CD14-positive monocyte (primary cell): ENCODE measurements around the gene EZH1. TPM values are rescaled to one million over a fixed set of nuclear protein-coding genes. Genes with fewer than 3 reads are reported as not detected.

Experiments
- DNase-seq, 3 donors: peaks; one replicate each; pipeline ENCODE4 v3.0.0-alpha.2; 2011 to 2022
- H2AFZ ChIP-seq: 2 replicates; pipeline ENCODE4 v1.6.0; 2012; ENCODE audit warnings: mild to moderate bottlenecking, low read depth, low read length, inconsistent platforms; ENCODE audit not compliant: insufficient read depth, poor library complexity, severe bottlenecking
- H3K27ac ChIP-seq, 2 donors: 1 replicate in 1 of 2; 2 replicates in 1 of 2; pipeline ENCODE4 v1.5.1; 2012 to 2013; ENCODE audit warnings: low read length in 2 of 2, control low read depth in 1 of 2, inconsistent platforms in 1 of 2, low read depth in 1 of 2, mild to moderate bottlenecking in 1 of 2
- H3K27me3 ChIP-seq, 2 donors: one replicate each; pipeline versions ENCODE4 v1.6.0 to v1.6.1; 2011 to 2013; ENCODE audit warnings: low read length in 2 of 2; ENCODE audit not compliant: control insufficient read depth in 2 of 2, insufficient read depth in 2 of 2
- H3K36me3 ChIP-seq, 2 donors: replicated peaks in 1 of 2; 1 replicate in 1 of 2; 2 replicates in 1 of 2; pipeline versions ENCODE4 v1.5.1 to v1.6.1; 2012 to 2013; ENCODE audit warnings: low read length in 2 of 2, control low read depth in 1 of 2, inconsistent platforms in 1 of 2, mild to moderate bottlenecking in 1 of 2; ENCODE audit not compliant: insufficient read depth in 2 of 2, control insufficient read depth in 1 of 2
- H3K4me1 ChIP-seq, 2 donors: 1 replicate in 1 of 2; 2 replicates in 1 of 2; pipeline versions ENCODE4 v1.5.1 to v1.6.1; 2012 to 2013; ENCODE audit warnings: low read length in 2 of 2, control low read depth in 1 of 2, inconsistent platforms in 1 of 2, mild to moderate bottlenecking in 1 of 2, moderate library complexity in 1 of 2; ENCODE audit not compliant: insufficient read depth in 2 of 2, control insufficient read depth in 1 of 2
- H3K4me2 ChIP-seq: replicated peaks from 2 replicates; pipeline ENCODE3; 2012; ENCODE audit warnings: low read length, moderate library complexity, mild to moderate bottlenecking; ENCODE audit not compliant: poor library complexity, severe bottlenecking; ENCODE audit errors: extremely low read depth
- H3K4me3 ChIP-seq, 3 experiments: fragments of 200-600 bp in 1 of 3; sonication (generic) in 1 of 3; replicated peaks in 1 of 3; 1 replicate in 2 of 3; 2 replicates in 1 of 3; pipeline ENCODE4 v1.5.1; 2011 to 2013; ENCODE audit warnings: low read length in 3 of 3, mild to moderate bottlenecking in 3 of 3, control low read depth in 2 of 3, low read depth in 2 of 3, inconsistent platforms in 1 of 3, moderate library complexity in 1 of 3
- H3K79me2 ChIP-seq: 2 replicates; pipeline ENCODE4 v1.6.0; 2012; ENCODE audit warnings: mild to moderate bottlenecking, control low read depth, inconsistent platforms, low read length, moderate library complexity; ENCODE audit not compliant: insufficient read depth
- H3K9ac ChIP-seq: 2 replicates; pipeline ENCODE4 v1.6.0; 2017; ENCODE audit warnings: low read length, mild to moderate bottlenecking; ENCODE audit not compliant: insufficient read depth, poor library complexity, severe bottlenecking
- H3K9me3 ChIP-seq, 2 donors: replicated peaks in 1 of 2; 1 replicate in 1 of 2; 2 replicates in 1 of 2; pipeline versions ENCODE4 v1.5.1 to v1.6.1; 2012 to 2013; ENCODE audit warnings: low read length in 2 of 2, control low read depth in 1 of 2; ENCODE audit not compliant: control insufficient read depth in 1 of 2, insufficient read depth in 1 of 2
- H4K20me1 ChIP-seq: 2 replicates; pipeline ENCODE4 v1.6.0; 2012; ENCODE audit warnings: mild to moderate bottlenecking, low read length, control low read depth, moderate library complexity; ENCODE audit not compliant: insufficient read depth
- H3K27ac Mint-ChIP-seq, 7 donors: one replicate each; pipeline ENCODE4 v1.8.0; 2020; ENCODE audit warnings: mild to moderate bottlenecking in 7 of 7, mixed read lengths in 7 of 7, moderate library complexity in 6 of 7, inconsistent platforms in 2 of 7
- H3K27me3 Mint-ChIP-seq, 3 donors: one replicate each; pipeline ENCODE4 v1.8.0; 2021 to 2022; ENCODE audit warnings: low read depth in 3 of 3, mild to moderate bottlenecking in 3 of 3, mixed read lengths in 3 of 3, moderate library complexity in 3 of 3, inconsistent platforms in 1 of 3
- H3K36me3 Mint-ChIP-seq, 2 donors: one replicate each; pipeline ENCODE4 v1.8.0; 2020; ENCODE audit warnings: mixed read lengths in 2 of 2, inconsistent platforms in 1 of 2, mild to moderate bottlenecking in 1 of 2
- H3K4me1 Mint-ChIP-seq: one replicate; pipeline ENCODE4 v1.8.0; 2020; ENCODE audit warnings: mild to moderate bottlenecking, mixed read lengths
- H3K4me3 Mint-ChIP-seq, 2 donors: one replicate each; pipeline ENCODE4 v1.8.0; 2020; ENCODE audit warnings: mild to moderate bottlenecking in 2 of 2, mixed read lengths in 2 of 2, moderate library complexity in 1 of 2
- H3K9me3 Mint-ChIP-seq, 7 donors: one replicate each; pipeline ENCODE4 v1.8.0; 2020 to 2022; ENCODE audit warnings: mixed read lengths in 7 of 7, mild to moderate bottlenecking in 6 of 7, moderate library complexity in 6 of 7, inconsistent platforms in 2 of 7
- CTCF ChIP-seq: fragments of 200-600 bp; IDR thresholded peaks from one replicate; pipeline ENCODE4 v1.8.0; 2022; ENCODE audit warnings: antibody characterized with exemption, mild to moderate bottlenecking
- WGBS: methylation state at CpG from one replicate; pipeline ENCODE4 v1.1.5; 2013; ENCODE audit warnings: missing lambda C conversion rate; ENCODE audit not compliant: insufficient coverage; 5-methylcytosine and 5-hydroxymethylcytosine counted together
- intact Hi-C, 2 donors: fragments of 100-400 bp; cut with micrococcal nuclease; formaldehyde crosslinking; loops; one replicate each; pipeline versions ENCODE4 v1.15.0 to v1.15.1; 2023
- polyA plus RNA-seq, 3 donors: library from polyadenylated mRNA; depleted of rRNA in 1 of 3; unstranded in 2 of 3; stranded (reverse) in 1 of 3; fragments of 300-500 nt in 2 of 3; fragments of >200 nt in 1 of 3; fragmentation: Illumina TruSeq in 2 of 3; gene quantifications; 1 replicate in 2 of 3; 2 replicates in 1 of 3; pipeline ENCODE4 v1.2.3, GENCODE V29; 2012 to 2021

Gene EZH1
- polyA plus RNA-seq, 3 donors: 12.3 to 169 (median 17.8) TPM

- peak in 2 of 3 donors; percentile 33 to 39 for DNase-seq
- Histone ChIP-seq H3K9ac (peak within 1 kb of the TSS; percentile 58), H3K4me2 (peak within 1 kb of the TSS; percentile 90), H2AFZ (peak within 1 kb of the TSS; percentile 89), H3K27ac (no peak within 1 kb of the TSS), H3K9me3 (no peaks in the 10 kb centered on the region), H3K4me1 (peaks cover 11 to 13% of the 10 kb centered on the region in 2 donors), H3K4me3 (peak within 1 kb of the TSS; percentile 21 to 89 (median 51)), H3K79me2 (no peaks in the 10 kb centered on the region), H3K36me3 (no peaks in the 10 kb centered on the region), H3K27me3 (peaks cover 0 to 5% of the 10 kb centered on the region in 2 donors), H4K20me1 (no peaks in the 10 kb centered on the region)
- Mint-ChIP-seq H3K4me3 (peak within 1 kb of the TSS; percentile 89 to 95), H3K9me3 (peaks cover 0 to 6% (median 3%) of the 10 kb centered on the region in 7 donors), H3K36me3 (no peaks in the 10 kb centered on the region), H3K27ac (peak within 1 kb of the TSS in 2 of 7 donors; percentile 16 to 82), H3K27me3 (peaks cover 15 to 26% (median 18%) of the 10 kb centered on the region in 3 donors), H3K4me1 (peaks cover 23% of the 10 kb centered on the region)
- no peak for TF ChIP-seq CTCF
- WGBS: 1% methylated on average over 49 of the region's 59 CpGs
- intact Hi-C loops: no loop called here
Measured at GRCh38 chr17:42659079-42659931, 85.5 kb downstream of the EZH1 start, which contains the start of gene TUBG2. TUBG2 (plus strand) TSS chr17:42659284; CDS start chr17:42659504, 220 bp downstream.

GRCh38 chr17:42657824-42658588, 86.8 kb downstream of the EZH1 start:
- Histone ChIP-seq H3K9me3 (no peaks in the 10 kb centered on the region), H3K4me3 (no peak overlapping the region), H3K27ac (no peak overlapping the region), H3K36me3 (no peaks in the 10 kb centered on the region), H3K27me3 (peaks cover 2 to 18% of the 10 kb centered on the region in 2 donors), H4K20me1 (no peaks in the 10 kb centered on the region), H3K4me2 (no peak overlapping the region), H3K9ac (no peak overlapping the region), H3K79me2 (no peaks in the 10 kb centered on the region), H3K4me1 (peaks cover 16 to 21% of the 10 kb centered on the region in 2 donors), H2AFZ (no peak overlapping the region)
- Mint-ChIP-seq H3K27ac (no peak overlapping the region), H3K27me3 (peaks cover 28 to 38% (median 31%) of the 10 kb centered on the region in 3 donors), H3K4me3 (peak overlapping the region; percentile 59 to 89), H3K36me3 (no peaks in the 10 kb centered on the region), H3K4me1 (peaks cover 32% of the 10 kb centered on the region), H3K9me3 (peaks cover 0 to 7% (median 3%) of the 10 kb centered on the region in 7 donors)
- intact Hi-C loops: no loop called here
- WGBS: 80% methylated on average over 1 of the region's 9 CpGs
- TF ChIP-seq CTCF: no peak
- no peak for DNase-seq
